H1 (cell line): ENCODE data around the gene ARHGAP6. TPM values are rescaled to one million over a fixed set of nuclear protein-coding genes. Genes with fewer than 3 reads are reported as not detected.

Source experiments
- CTCF ChIA-PET: fragments of 300-600 bp; sonication (Branson Sonifier 250); formaldehyde crosslinking; loops from one replicate; lab custom pipeline; 2021; ENCODE audit not compliant: partially characterized antibody; lab: Charles Lee
- POLR2A ChIA-PET: fragments of 300-600 bp; sonication (Branson Sonifier 250); formaldehyde crosslinking; loops from one replicate; lab custom pipeline; 2021; ENCODE audit warnings: inconsistent platforms; ENCODE audit not compliant: partially characterized antibody; lab: Charles Lee
- DNase-seq, 2 experiments: peaks; one replicate each; pipeline versions ENCODE4 v3.0.0 to v3.0.0-alpha.2; 2010 to 2022; ENCODE audit warnings: low spot score in 2 of 2, low read depth in 1 of 2, mixed read lengths in 1 of 2
- FAIRE-seq: peaks from 2 replicates; lab custom pipeline; 2011; peaks lifted over from hg19 to GRCh38; lab: Jason Lieb, UNC
- H2AFZ ChIP-seq: 2 replicates; pipeline ENCODE4 v1.8.1; 2012; ENCODE audit warnings: low read length, inconsistent platforms
- H2AK5ac ChIP-seq: 2 replicates; pipeline ENCODE4 v1.6.1; 2013; ENCODE audit warnings: low read depth, low read length
- H2BK120ac ChIP-seq: replicated peaks from 2 replicates; pipeline ENCODE3; 2013; ENCODE audit warnings: low read depth, low read length, inconsistent platforms
- H2BK12ac ChIP-seq: 2 replicates; pipeline ENCODE4 v1.6.1; 2013; ENCODE audit warnings: low read depth, low read length
- H2BK15ac ChIP-seq: 2 replicates; pipeline ENCODE4 v1.6.1; 2013; ENCODE audit warnings: low read length
- H2BK20ac ChIP-seq: 2 replicates; pipeline ENCODE4 v1.6.1; 2013; ENCODE audit warnings: low read length
- H2BK5ac ChIP-seq: 2 replicates; pipeline ENCODE4 v1.6.1; 2013; ENCODE audit warnings: low read depth, low read length
- H3K14ac ChIP-seq: 2 replicates; pipeline ENCODE4 v1.6.1; 2013; ENCODE audit warnings: inconsistent platforms; ENCODE audit not compliant: insufficient read length
- H3K18ac ChIP-seq: 2 replicates; pipeline ENCODE4 v1.6.1; 2013; ENCODE audit warnings: low read length; ENCODE audit errors: extremely low read depth
- H3K23ac ChIP-seq: 2 replicates; pipeline ENCODE4 v1.6.1; 2013; ENCODE audit warnings: inconsistent platforms; ENCODE audit not compliant: insufficient read length
- H3K23me2 ChIP-seq: 2 replicates; pipeline ENCODE4 v1.6.1; 2013; ENCODE audit warnings: low read depth, low read length
- H3K27ac ChIP-seq: 2 replicates; pipeline ENCODE4 v1.6.1; 2011; ENCODE audit warnings: low read depth, low read length, inconsistent platforms
- H3K27me3 ChIP-seq, 4 experiments: replicated peaks in 1 of 4; 1 replicate in 1 of 4; 2 replicates in 3 of 4; pipeline versions ENCODE4 v1.6.1 to v1.8.1; 2011 to 2013; ENCODE audit warnings: low read length in 3 of 4, mild to moderate bottlenecking in 3 of 4, inconsistent platforms in 2 of 4, mixed read lengths in 2 of 4, moderate library complexity in 1 of 4; ENCODE audit not compliant: control insufficient read depth in 3 of 4, insufficient read depth in 3 of 4; ENCODE audit errors: extremely low read depth in 1 of 4
- H3K36me3 ChIP-seq, 4 experiments: 2 replicates each; pipeline versions ENCODE4 v1.6.1 to v1.8.1; 2011 to 2013; ENCODE audit warnings: mild to moderate bottlenecking in 4 of 4, low read length in 3 of 4, moderate library complexity in 2 of 4, control low read depth in 1 of 4, inconsistent platforms in 1 of 4; ENCODE audit not compliant: insufficient read depth in 4 of 4, control insufficient read depth in 2 of 4
- H3K4ac ChIP-seq: replicated peaks from 2 replicates; pipeline ENCODE3; 2013; ENCODE audit warnings: low read length, low read depth, mixed read lengths, inconsistent platforms; ENCODE audit not compliant: insufficient read length
- H3K4me1 ChIP-seq, 4 experiments: replicated peaks in 1 of 4; 1 replicate in 1 of 4; 2 replicates in 3 of 4; pipeline versions ENCODE4 v1.6.1 to v1.8.1; 2011 to 2013; ENCODE audit warnings: low read length in 3 of 4, inconsistent platforms in 2 of 4, mixed read lengths in 1 of 4; ENCODE audit not compliant: insufficient read depth in 4 of 4, control insufficient read depth in 3 of 4
- H3K4me2 ChIP-seq, 2 experiments: 2 replicates each; pipeline versions ENCODE4 v1.6.1 to v1.8.1; 2011 to 2013; ENCODE audit warnings: low read depth in 2 of 2, low read length in 2 of 2, control low read depth in 1 of 2, inconsistent platforms in 1 of 2, mild to moderate bottlenecking in 1 of 2; ENCODE audit not compliant: insufficient read depth in 1 of 2
- H3K4me3 ChIP-seq, 4 experiments: fragments of 200-600, 300-600 bp in 1 of 4; sonication (generic), shearing (Covaris generic), sonication (Bioruptor Twin) in 1 of 4; 2 replicates each; pipeline versions ENCODE4 v1.5.1 to v1.8.1; 2011 to 2016; ENCODE audit warnings: low read length in 4 of 4, low read depth in 3 of 4, control low read depth in 2 of 4, inconsistent platforms in 2 of 4, mild to moderate bottlenecking in 2 of 4, mixed read lengths in 1 of 4, moderate library complexity in 1 of 4; ENCODE audit not compliant: insufficient read depth in 2 of 4; ENCODE audit errors: extremely low read depth in 1 of 4
- H3K56ac ChIP-seq: replicated peaks from 2 replicates; pipeline ENCODE3; 2013; ENCODE audit warnings: low read depth, mild to moderate bottlenecking, mixed read lengths, low read length, inconsistent platforms; ENCODE audit not compliant: insufficient read length
- H3K79me1 ChIP-seq: 2 replicates; pipeline ENCODE4 v1.6.1; 2013; ENCODE audit warnings: low read depth, low read length, control low read depth
- H3K79me2 ChIP-seq, 2 experiments: 2 replicates each; pipeline versions ENCODE4 v1.6.1 to v1.8.1; 2012 to 2013; ENCODE audit warnings: low read length in 2 of 2, mild to moderate bottlenecking in 2 of 2, inconsistent platforms in 1 of 2; ENCODE audit not compliant: insufficient read depth in 2 of 2, control insufficient read depth in 1 of 2
- H3K9ac ChIP-seq, 4 experiments: replicated peaks in 1 of 4; 1 replicate in 1 of 4; 2 replicates in 3 of 4; pipeline versions ENCODE4 v1.6.1 to v1.8.1; 2011 to 2013; ENCODE audit warnings: low read depth in 3 of 4, low read length in 3 of 4, control low read depth in 2 of 4, mild to moderate bottlenecking in 2 of 4, moderate library complexity in 2 of 4, inconsistent platforms in 1 of 4; ENCODE audit errors: extremely low read depth in 1 of 4
- H3K9me3 ChIP-seq, 2 experiments: 2 replicates each; pipeline versions ENCODE4 v1.6.1 to v1.8.1; 2012 to 2013; ENCODE audit warnings: mild to moderate bottlenecking in 2 of 2, moderate library complexity in 2 of 2, control low read depth in 1 of 2, inconsistent platforms in 1 of 2, low read depth in 1 of 2, low read length in 1 of 2, mixed read lengths in 1 of 2; ENCODE audit not compliant: insufficient read depth in 2 of 2
- H4K20me1 ChIP-seq, 2 experiments: replicated peaks in 1 of 2; 2 replicates each; pipeline versions ENCODE3 to v1.8.1; 2011 to 2013; ENCODE audit warnings: inconsistent platforms in 2 of 2, low read length in 2 of 2, mild to moderate bottlenecking in 1 of 2; ENCODE audit not compliant: insufficient read depth in 2 of 2, control insufficient read depth in 1 of 2
- H4K5ac ChIP-seq: 2 replicates; pipeline ENCODE4 v1.6.1; 2013; ENCODE audit warnings: low read length, low read depth, mixed read lengths, inconsistent platforms; ENCODE audit not compliant: insufficient read length
- H4K8ac ChIP-seq: 2 replicates; pipeline ENCODE4 v1.8.0; 2013; ENCODE audit warnings: mild to moderate bottlenecking, moderate library complexity, low read length, inconsistent platforms; ENCODE audit not compliant: insufficient read depth; ENCODE audit errors: extremely low read depth
- H4K91ac ChIP-seq: replicated peaks from 2 replicates; pipeline ENCODE3; 2013; ENCODE audit warnings: low read length, mixed read lengths, inconsistent platforms; ENCODE audit not compliant: insufficient read length
- ASH2L ChIP-seq: fragments of 200-600, 300-600 bp; sonication (generic); IDR thresholded peaks from one replicate; pipeline ENCODE4 v1.7.1; 2017; ENCODE audit warnings: low read length
- EP300 ChIP-seq, 2 experiments: IDR thresholded peaks; 1 replicate in 1 of 2; 2 replicates in 1 of 2; pipeline ENCODE4 v1.6.1; 2011 to 2012; ENCODE audit warnings: low read depth in 2 of 2, low read length in 2 of 2, mild to moderate bottlenecking in 2 of 2, borderline replicate concordance in 1 of 2, inconsistent platforms in 1 of 2, moderate library complexity in 1 of 2
- KDM5A ChIP-seq: fragments of 200-600 bp; IDR thresholded peaks from 2 replicates; pipeline ENCODE4 v1.7.1; 2012; ENCODE audit warnings: mild to moderate bottlenecking, low read length, inconsistent platforms, mixed read lengths
- RBBP5 ChIP-seq: IDR thresholded peaks from 2 replicates; pipeline ENCODE4 v1.7.1; 2012; ENCODE audit warnings: low read depth, mild to moderate bottlenecking, inconsistent platforms, low read length, moderate library complexity, borderline replicate concordance
- SP2 ChIP-seq: IDR thresholded peaks from 2 replicates; pipeline ENCODE4 v1.6.1; 2012; ENCODE audit warnings: mild to moderate bottlenecking, low read length, inconsistent platforms
- SRF ChIP-seq: IDR thresholded peaks from 2 replicates; pipeline ENCODE4 v1.6.1; 2011; ENCODE audit warnings: mild to moderate bottlenecking, low read depth, low read length, moderate library complexity
- SUZ12 ChIP-seq: fragments of 200-600 bp; sonication (generic); IDR thresholded peaks from 2 replicates; pipeline ENCODE4 v1.6.1; 2012; ENCODE audit warnings: mild to moderate bottlenecking, inconsistent platforms, low read length, moderate library complexity, mixed read lengths
- TAF1 ChIP-seq: IDR thresholded peaks from 2 replicates; pipeline ENCODE4 v1.6.1; 2011; ENCODE audit warnings: mild to moderate bottlenecking, low read depth, low read length
- TAF7 ChIP-seq: optimal IDR thresholded peaks from 2 replicates; pipeline ENCODE3; 2011; ENCODE audit warnings: low read depth, mild to moderate bottlenecking, inconsistent platforms, low read length, moderate library complexity, borderline replicate concordance
- TBP ChIP-seq: IDR thresholded peaks from 2 replicates; pipeline ENCODE4 v1.6.1; 2011; ENCODE audit warnings: low read depth, low read length, improper control_type of control experiment
- TEAD4 ChIP-seq: IDR thresholded peaks from 2 replicates; pipeline ENCODE4 v1.6.1; 2012; ENCODE audit warnings: low read depth, low read length, inconsistent platforms, mixed read lengths
- WGBS, 2 experiments: shearing (Covaris generic) in 1 of 2; methylation state at CpG; one replicate each; pipeline versions ENCODE4 v1.1.6 to v1.1.7; 2013 to 2015; ENCODE audit warnings: low lambda C conversion rate in 2 of 2, mixed read lengths in 2 of 2, inconsistent platforms in 1 of 2, low coverage in 1 of 2, missing lambda C conversion rate in 1 of 2; ENCODE audit not compliant: insufficient replicate concordance in 2 of 2, insufficient coverage in 1 of 2, insufficient read length in 1 of 2; ENCODE audit errors: extremely low coverage in 1 of 2, missing lambda C conversion rate in 1 of 2; 5-methylcytosine and 5-hydroxymethylcytosine counted together
- polyA plus RNA-seq, 7 experiments: library from polyadenylated mRNA; depleted of rRNA in 3 of 7; stranded (reverse) in 5 of 7; unstranded in 2 of 7; fragments of >200 nt in 5 of 7; fragments of 200-250 nt in 2 of 7; gene quantifications; 1 replicate in 5 of 7; 2 replicates in 1 of 7; 4 replicates in 1 of 7; pipeline versions ENCODE4 v1.2.1 to v1.2.3, GENCODE V29; 2011 to 2013; ENCODE audit warnings: missing spikeins in 2 of 7, mixed read lengths in 2 of 7
- total RNA-seq: library from RNA; stranded (reverse); fragmentation: NEBNext Ultra II Directional; extraction: Animal tissue kit (Norgen Biotek cat#: 25700); gene quantifications from 2 replicates; pipeline ENCODE4 v1.2.1, GENCODE V29; 2021
- TF ChIP-seq, protein P1 (sequence below): IDR thresholded peaks from 2 replicates; pipeline ENCODE4 v1.6.1; 2011; ENCODE audit warnings: low read length, improper control_type of control experiment

Gene ARHGAP6
- total and polyA plus RNA-seq, 2 of the 8 experiments (the other 6 are each of a cell fraction or from before 2014, with no cell fraction given) = 0.35 to 0.82 TPM

DNA sequence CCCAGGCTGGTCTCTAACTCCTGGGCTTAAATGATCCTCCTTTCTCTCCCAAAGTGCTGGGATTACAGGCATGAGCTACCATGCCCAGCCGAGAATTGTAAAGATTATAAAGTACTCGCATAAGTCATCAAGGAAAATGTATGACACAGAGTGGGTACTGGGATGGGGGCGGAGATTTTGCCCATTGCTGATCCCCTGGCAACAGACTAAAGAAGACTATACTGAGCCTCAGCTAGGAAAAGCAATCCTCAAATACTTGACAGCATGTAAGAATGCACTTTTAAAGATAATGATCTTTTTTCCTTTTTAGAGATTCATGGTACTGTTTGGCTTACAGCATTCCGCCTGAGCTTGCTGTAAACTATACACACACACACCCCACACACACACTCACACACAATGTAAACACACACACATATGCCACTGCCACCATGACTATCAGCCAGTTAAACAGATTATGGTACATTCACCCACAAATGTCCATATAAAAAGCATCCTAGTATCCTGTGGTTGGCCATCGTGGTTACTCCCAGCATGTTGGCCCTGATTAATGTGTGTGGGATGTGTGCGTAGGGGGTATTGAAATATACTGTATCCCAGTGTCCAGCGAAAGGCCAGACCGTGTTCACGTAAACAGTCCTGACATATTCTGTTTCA lies 259.5 kb downstream of the ARHGAP6 start:
- no peak overlapping the region for H2BK15ac ChIP-seq
- H2BK20ac ChIP-seq = no peak overlapping the region
- H3K27ac ChIP-seq = no peak overlapping the region
- FAIRE-seq = no peak
- H3K14ac ChIP-seq = no peak overlapping the region
- no peak overlapping the region for H3K56ac ChIP-seq
- CTCF ChIA-PET = interaction anchor here (1.8 kb wide), 1 partner anchor 25 kb away, joined by 10 read pairs; no protein-coding TSS in a partner anchor
- no peaks in the 10 kb centered on the region for H3K79me2 ChIP-seq
- no peak overlapping the region for H3K23ac ChIP-seq
- no peak overlapping the region for H3K4ac ChIP-seq
- TF ChIP-seq, protein P1, sequence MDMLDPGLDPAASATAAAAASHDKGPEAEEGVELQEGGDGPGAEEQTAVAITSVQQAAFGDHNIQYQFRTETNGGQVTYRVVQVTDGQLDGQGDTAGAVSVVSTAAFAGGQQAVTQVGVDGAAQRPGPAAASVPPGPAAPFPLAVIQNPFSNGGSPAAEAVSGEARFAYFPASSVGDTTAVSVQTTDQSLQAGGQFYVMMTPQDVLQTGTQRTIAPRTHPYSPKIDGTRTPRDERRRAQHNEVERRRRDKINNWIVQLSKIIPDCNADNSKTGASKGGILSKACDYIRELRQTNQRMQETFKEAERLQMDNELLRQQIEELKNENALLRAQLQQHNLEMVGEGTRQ = no peak
- no peak for TF ChIP-seq SUZ12
- no peak for TF ChIP-seq TBP
- no peak for TF ChIP-seq SRF
- no peak for TF ChIP-seq EP300 (IDR thresholded peaks at IDR 0.05; ENCODE audit: borderline replicate concordance in 1 of 2, low read depth in 2 of 2, low read length in 2 of 2)
- TF ChIP-seq ASH2L = no peak
- TF ChIP-seq RBBP5 = no peak
- no peak for TF ChIP-seq TEAD4
- TF ChIP-seq SP2 = no peak
- no peak for TF ChIP-seq KDM5A
- no peak for TF ChIP-seq TAF7
- TF ChIP-seq TAF1 = no peak
- H2BK120ac ChIP-seq = no peak overlapping the region
- POLR2A ChIA-PET = no interaction called here
- H2BK5ac ChIP-seq = no peak overlapping the region
- no peaks in the 10 kb centered on the region for H4K20me1 ChIP-seq
- H3K4me2 ChIP-seq = no peak overlapping the region
- H4K8ac ChIP-seq = no peak overlapping the region
- no peak overlapping the region for H2BK12ac ChIP-seq
- 93% methylated on average over 7 of the region's 9 CpGs; no CpG with 5 or more reads in 1 of the 2 experiments for WGBS, 2 experiments
- no peak overlapping the region for H4K91ac ChIP-seq
- H3K27me3 ChIP-seq = no peaks in the 10 kb centered on the region
- no peaks in the 10 kb centered on the region for H3K36me3 ChIP-seq
- H3K4me3 ChIP-seq = no peak overlapping the region
- DNase-seq = no peak
- H3K4me1 ChIP-seq = no peaks in the 10 kb centered on the region
- no peak overlapping the region for H3K18ac ChIP-seq
- H4K5ac ChIP-seq = no peak overlapping the region
- no peaks in the 10 kb centered on the region; the same call in 1 of the 2 replicates for H3K23me2 ChIP-seq
- no peaks in the 10 kb centered on the region for H3K9me3 ChIP-seq
- no peak overlapping the region for H2AK5ac ChIP-seq
- no peak overlapping the region for H3K9ac ChIP-seq
- no peak overlapping the region for H2AFZ ChIP-seq
- H3K79me1 ChIP-seq = no peaks in the 10 kb centered on the region
